Mesenteric fat pad (tissue), 1 donor: ENCODE results near the gene SAXO1. TPM values are rescaled to one million over a fixed set of nuclear protein-coding genes. Genes with fewer than 3 reads are reported as not detected.
"Not testable (repeated sequence)": the region's sequence is repeated elsewhere in the genome, so short reads cannot be mapped to it uniquely, and the experiment has no call there.

ENCODE experiments used
- DNase-seq: peaks from one replicate; pipeline ENCODE4 v3.0.0-alpha.2; 2020; ENCODE audit warnings: low spot score
- total RNA-seq: library from RNA; stranded (reverse); fragmentation: NEBNext Ultra II Directional; extraction: Animal tissue kit (Norgen Biotek cat#: 25700); gene quantifications from one replicate; pipeline ENCODE4 v1.2.1, GENCODE V29; 2021
- donor health status: DM: yes; HTN: yes; CAD: no.

Gene SAXO1
- total RNA-seq, 1 donor from 2014 or later, result not detected

DNA sequence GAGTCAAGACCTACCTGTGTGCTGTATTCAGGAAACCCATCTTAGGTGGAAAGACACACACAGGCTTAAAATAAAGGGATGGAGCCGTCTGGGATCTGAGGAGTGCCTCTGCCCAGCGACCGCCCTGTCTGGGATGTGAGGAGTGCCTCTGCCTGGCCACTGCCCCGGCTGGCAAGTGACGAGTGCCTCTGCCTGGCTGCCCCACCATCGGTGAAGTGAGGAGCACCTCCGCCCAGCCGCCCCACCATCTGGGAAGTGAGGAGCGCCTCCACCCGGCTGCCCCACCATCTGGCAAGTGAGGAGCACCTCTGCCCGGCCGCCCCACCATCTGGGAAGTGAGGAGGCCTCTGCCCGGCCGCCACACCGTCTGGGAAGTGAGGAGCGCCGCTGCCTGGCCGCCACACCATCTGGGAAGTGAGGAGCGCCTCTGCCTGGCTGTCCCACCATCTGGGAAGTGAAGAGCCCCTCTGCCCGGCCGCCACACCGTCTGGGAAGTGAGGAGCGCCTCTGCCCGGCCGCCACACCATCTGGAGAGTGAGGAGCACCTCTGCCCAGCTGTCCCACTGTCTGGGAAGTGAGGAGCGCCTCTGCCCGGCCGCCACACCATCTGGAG lies 33.7 kb downstream of the SAXO1 start:
- no peak for DNase-seq

DNA sequence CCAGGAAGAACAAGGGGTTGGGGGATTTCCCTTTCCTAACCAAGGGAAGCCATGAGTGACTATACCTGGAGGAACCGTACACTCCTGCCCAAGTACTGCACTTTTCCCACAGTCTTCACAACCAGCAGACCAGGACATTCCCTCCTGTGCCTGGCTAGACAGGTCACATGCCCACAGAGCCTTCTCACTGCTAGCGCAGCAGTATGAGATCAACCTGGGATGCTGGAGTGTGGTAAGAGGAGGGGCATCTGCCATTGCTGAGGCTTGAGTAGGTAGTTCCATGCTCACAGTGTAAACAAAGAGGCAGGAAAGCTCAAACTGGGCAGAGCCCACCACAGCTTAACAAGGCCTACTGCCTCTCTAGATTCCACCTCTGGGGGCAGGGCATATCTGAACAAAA lies 35.9 kb downstream of the SAXO1 start:
- DNase-seq, result no peak

DNA sequence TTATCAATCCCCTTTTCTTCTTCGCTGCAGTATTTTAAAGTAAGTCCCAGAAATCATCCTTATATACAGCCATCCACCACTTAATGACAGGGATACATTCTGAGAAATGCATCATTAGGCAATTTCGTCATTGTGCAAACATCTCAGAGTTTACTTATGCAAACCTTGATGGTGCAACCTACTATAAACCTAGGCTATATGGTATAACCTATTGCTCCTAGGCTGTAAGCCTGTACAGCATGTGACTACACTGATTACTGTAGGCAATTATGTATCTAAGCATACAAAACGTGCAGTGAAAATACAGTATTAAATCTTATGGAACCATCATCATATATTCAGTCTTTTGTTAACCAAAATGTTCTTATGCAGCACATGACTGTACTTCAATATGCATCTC lies 36.8 kb downstream of the SAXO1 start:
- no peak for DNase-seq

DNA sequence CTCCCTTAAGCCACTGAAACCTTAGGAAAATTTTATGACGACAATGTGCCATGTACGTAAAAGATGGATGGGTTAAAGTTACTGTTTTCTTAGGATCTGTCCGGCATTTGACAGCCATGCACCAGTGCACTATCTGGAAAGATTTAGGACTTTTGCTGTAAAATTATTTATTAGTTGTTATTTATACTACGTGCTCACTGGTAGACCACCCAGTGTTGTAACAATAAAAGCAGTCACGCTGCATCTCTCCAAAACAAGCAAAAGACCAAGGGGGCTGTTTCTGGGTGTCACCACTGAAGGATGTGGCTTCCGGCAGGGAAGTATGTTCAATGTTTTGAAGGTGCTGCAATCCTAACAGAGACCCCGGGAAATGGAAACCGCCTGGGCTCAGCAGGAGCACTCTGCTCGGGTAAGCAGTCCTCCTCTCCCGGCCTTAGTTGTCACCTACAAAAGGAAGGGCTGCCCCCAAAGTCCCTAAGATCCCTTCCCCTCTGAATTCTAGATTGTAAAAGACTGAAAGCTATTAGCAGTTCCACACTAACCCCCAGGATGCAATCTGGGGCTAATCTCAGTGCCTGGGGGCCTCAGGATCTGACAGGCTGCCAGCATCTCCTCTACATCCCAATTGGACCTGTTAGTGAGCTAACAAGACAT lies 38.6 kb downstream of the SAXO1 start:
- DNase-seq, result no peak

DNA sequence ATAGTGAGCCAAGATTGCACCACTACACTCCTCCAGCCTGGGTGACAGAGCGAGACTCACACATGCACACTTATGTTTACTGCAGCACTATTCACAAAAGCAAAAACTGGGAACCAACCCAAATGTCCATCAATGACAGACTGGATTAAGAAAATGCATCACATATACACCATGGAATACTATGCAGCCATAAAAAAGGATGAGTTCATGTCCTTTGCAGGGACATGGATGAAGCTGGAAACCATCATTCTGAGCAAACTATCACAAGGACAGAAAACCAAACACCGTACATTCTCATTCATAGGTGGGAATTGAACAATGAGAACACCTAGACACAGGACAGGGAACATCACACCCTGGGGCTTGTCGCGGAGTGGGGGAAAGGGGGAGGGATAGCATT lies 41.8 kb downstream of the SAXO1 start:
- DNase-seq, result not testable (repeated sequence)

DNA sequence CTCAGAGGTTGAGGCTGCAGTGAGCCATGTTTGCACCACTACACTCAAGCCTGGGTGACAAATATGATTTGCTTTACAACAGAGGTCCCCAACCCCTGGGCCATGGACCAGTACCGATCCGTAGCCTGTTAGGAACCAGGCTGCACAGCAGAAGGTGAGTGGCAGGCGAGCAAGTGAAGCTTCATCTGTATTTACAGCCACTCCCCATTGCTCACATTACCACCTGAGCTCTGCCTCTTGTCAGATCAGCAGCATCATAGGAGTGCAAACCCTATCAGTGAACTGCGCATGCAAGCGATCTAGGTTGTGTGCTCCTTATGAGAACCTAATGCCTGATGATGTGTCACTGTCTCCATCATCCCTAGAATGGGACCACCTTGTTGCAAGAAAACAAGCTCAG lies 42.5 kb downstream of the SAXO1 start:
- no peak for DNase-seq

DNA sequence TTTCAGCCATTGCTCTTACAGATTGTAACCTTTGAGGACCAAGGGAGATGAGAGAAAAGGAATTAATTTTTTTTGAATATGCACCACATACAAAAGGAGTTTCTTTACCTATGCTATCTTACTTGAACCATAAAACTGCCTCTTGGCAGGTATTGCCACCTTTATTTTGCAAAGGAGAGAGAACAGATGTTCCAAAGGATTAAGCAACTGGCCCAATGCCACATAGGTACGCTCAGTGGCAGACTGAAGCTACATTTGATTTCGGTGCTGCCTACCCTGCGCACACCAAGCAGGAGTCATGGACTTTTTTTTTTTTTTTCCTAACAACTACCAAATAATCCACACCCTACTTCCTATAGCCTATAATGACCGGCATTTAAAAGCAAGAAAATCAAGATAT lies 43.1 kb downstream of the SAXO1 start:
- no peak for DNase-seq

DNA sequence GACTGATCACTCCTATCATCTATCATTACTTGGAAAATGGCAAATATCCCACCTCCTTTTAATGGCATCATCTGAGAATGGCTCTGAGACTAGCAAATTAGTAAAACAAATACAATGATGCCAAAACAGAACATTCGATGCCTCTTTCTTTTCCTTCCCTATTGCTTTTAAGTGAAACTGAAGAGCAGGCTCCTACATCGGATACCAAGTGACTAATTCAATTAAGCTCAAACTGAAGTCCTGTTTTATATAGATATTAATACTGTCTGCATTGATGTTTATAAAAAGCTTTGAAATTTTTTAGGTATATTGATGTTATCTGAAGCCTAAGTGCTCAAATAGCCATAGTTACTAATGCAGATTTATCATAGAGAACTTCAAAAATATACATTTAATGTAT lies 43.9 kb downstream of the SAXO1 start:
- no peak for DNase-seq

DNA sequence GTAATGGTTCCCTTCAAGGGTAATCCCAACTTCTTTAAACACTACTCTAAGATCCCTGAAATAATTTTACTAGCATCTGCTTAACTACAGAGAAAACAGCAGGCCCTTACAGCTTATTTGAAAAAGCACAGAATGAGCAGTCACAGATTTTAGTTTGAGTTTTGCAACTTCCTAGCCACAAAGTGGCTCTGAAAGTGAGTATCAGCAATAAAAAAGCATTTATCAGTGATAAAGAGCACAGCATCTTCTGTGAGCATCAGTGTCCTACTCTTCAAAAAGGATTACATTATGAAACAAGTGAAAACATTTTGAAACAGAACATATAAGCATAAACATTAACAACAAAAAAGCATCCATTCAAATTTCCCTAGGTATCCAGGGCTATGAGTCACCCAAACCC lies 45.0 kb downstream of the SAXO1 start:
- no peak for DNase-seq

DNA sequence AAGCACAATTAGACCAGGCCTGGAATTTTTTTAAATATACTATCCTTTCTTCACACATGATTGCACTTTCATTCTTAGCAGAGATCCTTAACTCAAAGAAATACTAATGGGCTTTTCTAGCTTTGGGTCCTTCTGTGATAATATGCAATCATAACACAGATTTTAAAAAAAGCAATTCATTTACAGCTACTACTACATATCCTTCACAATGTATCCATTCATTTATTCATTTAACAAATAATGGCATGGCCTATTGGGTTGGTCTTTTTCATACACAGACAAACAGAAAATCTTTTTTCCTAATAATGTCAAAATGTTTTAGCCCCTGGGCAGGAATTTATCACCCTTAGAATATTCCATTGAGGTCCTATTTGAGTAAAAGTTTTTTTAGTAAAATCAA lies 47.0 kb downstream of the SAXO1 start:
- no peak for DNase-seq

DNA sequence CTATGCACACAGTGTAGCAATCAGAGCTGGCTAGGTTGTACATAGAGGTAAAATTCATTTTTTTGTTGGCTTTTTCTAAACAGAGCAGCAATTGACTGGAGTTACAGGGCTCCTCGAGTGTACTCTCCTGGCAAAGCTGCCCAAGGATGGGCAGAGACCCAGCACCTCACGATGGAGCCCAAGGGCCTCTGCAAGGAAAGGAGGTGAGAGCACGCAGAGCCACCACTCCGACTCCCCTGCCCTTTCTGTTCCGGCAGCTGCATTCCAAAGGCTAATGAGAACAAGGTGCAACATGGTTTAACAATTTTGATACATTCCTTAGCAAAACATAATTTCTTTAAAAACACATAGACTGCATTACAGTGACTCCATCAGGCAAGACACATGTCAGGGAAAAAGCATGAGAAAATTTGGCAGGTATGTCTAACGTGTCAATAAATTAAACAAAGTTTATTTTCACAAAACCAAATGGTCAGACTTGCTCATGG lies 47.5 kb downstream of the SAXO1 start:
- no peak for DNase-seq

DNA sequence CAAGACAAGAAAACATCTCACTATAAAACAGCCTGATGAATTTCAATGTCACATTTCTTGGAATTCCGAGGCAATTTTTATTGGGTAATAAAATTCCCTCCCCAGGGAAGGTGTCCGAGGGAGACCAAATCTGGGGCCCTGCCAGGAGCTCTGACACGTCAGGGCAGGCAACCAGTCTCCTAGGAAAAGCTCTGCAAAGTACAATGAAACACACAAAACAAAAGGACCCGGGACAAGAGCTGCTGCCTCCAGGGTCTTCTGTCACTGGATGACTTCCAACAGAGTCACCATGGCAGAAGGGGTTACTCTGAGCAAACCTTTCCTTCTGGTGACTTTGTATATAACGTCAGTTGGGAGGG lies 50.8 kb downstream of the SAXO1 start:
- DNase-seq, result no peak

DNA sequence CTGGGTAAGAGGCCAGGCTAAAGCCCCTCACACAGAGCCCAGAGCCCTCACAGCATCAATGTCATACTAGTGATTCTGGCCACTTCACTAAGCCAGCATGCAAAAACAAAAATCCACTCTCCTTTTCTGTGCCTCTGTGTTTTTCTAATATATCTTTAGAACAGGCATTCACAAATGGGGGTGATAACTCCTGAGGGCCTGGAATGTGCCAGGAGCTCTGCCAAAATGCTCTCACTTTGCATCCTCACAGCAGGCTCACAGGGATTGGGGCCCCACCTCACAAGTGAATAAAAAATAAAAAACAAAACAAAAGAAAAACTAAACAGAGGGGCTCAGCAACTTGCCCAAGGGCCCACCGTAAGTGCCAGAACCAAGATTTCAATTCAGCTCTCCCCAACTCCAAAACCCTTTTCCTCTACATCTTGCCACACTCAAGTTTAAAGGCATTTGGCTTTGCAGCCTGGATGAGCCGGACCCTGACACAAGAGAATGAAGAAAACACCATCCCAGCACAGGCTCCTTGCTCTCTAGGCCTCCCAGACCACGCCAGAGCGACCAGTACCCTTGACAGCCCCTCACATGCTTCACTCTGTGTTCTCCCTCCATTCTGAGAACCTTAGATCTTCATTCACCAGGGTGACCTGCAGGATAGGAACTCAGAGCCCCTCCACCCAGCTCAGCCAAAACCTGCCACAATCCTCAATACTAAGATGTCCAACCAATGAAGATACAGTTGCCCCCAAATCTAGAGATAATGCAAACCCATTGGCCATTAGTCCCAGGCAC lies 51.3 kb downstream of the SAXO1 start:
- no peak for DNase-seq

DNA sequence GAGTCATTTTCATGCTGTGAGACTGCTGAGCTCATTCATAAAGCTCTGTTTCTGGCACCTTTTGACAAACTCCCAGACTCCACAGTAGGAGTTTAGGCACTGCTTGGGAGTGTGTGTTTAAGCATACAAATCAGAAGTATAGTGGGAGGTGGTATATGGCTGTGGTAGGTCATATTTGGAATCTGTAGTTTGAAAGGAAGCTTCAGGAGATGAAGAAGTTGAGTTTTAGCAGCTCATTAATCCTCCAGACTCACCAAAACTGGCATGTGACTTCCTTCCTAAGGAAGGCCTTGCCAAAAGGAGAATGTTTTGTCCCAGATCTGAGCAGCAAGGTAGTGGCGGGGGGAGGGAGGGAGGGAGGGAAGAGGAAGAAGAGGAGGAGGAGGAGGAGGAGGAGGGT lies 52.8 kb downstream of the SAXO1 start:
- DNase-seq, result no peak

DNA sequence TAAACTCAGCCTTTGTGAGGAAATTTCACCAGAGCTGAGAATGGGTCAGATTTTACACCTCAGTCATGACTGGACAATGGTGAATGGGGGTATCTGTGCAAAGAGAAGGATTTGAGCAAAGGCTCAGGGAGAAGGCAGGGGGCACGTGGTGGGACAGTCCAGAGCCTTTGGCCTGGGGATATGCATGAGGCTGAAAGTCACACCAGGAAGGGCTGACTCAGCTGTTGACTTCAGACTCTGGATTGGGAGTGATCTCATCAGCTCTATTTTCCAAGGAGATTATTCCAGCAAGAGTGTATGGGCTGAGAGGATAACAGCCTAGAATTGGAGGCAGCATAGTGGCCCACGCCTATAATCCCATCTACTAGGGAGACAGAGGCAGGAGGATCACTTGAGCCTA lies 53.6 kb downstream of the SAXO1 start:
- no peak for DNase-seq

DNA sequence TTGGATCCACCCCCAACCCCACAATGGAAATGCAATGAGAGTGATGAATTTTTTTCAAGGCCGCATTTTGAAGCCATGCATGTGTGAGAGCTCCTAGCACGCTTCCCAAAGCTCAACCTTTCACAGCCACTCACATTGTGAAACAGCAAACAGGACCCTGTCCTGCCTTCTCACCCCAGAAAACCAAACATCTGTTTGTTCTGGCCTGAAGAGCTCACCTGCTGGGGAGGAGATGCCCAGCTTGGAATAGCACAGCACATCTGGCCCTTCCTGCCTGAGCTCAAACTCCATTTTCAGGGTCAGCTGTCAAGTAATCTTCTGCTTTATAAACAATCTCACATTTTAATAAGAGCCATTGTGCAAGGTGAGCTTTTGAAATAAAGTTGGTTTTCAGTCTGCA lies 54.8 kb downstream of the SAXO1 start:
- no peak for DNase-seq

DNA sequence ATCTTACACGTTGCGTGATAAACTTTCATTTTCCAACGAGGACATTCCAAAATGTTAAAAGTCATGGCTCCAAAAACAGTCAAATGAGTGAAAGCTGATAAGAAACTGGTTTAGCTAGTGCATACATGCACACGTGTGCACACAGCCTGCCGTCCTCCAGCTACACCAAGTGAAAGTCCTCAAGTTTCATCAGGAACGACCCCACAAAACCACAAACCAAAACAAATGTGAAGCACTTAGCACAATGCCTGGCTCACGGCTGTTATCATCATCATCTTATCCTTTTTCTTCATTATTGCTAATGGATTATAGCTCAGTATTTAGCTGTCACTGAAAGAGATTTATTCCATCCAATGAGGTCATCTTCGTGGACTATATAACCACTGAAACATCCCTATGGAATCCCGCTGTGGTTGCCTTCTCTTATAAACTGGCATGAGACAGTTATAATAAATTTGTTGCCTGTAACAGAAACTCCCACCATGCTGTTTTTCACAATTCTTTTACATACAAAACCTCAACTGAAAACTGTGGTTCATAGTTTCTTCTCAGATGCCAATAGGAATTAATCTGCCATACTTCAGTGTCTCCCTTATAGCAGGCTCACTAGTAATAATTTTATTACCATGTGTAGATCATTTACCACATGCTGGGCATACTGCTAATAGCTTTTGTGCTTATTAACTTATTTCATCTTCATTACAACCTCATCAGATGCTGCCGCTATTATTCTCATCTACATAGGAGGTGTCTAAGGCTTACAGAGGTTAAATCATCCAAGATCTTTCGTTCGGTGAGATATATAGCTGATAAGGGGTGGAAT lies 56.1 kb downstream of the SAXO1 start:
- no peak for DNase-seq

DNA sequence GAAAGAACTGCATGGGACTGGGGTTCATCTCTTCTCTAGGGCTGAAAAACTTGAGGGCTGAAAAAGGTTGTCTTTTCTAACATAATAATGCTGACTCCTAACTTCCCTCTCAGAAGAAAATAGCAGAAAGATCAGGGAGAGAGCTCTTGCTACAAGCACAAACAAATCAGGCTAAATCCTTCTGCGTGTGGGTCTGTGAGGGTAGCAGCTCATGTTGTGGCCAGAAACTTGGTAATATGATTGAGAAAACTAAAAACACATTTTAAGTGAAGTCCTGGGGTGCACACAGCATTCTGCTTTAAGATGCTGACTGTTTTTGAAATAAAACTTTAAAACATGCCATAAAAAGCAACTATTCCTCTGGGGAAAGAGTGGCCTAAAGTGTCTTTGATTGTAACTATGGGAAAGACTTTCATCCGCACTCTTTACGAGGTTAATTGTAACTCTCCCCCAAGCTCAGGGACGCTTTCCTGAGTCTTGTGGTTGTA lies 56.7 kb downstream of the SAXO1 start:
- no peak for DNase-seq

DNA sequence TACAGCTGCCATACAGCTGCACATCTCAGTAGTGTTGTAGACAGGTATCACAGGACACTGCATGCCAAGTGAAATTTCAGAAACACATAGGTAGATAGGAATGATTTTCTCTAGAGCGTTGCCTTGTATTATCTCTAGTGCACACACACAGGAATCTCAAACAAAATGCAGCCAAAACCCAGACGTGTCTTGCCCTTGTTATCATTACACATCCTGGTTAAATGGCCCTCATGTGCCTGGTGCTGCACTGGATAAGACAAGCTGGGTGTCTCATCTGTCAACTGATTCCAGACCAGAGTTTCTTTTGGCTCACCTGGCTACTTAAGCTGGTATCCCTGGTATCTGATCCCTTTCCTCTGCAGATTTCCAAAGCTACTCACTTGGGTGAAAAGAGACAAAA lies 59.7 kb downstream of the SAXO1 start:
- no peak for DNase-seq

DNA sequence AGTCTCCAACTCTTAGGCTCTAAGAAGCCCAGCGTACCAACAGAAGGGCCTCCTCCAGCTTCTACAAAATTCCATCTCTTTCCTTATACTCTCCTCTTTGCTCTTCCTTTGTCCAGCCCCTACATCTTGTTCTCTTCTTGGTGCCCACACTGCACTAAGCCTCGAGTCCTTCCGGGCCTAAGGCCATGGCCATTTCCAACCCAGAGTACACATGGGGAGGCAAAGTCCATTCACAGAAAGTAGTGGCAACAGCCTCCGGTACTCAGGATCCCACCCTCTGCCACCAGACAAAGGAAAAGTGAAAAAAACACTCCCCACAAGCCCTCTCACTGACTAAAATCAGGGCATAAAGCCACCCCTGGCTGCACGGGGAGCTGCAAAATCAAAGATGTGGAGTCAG lies 60.3 kb downstream of the SAXO1 start:
- DNase-seq, result no peak

DNA sequence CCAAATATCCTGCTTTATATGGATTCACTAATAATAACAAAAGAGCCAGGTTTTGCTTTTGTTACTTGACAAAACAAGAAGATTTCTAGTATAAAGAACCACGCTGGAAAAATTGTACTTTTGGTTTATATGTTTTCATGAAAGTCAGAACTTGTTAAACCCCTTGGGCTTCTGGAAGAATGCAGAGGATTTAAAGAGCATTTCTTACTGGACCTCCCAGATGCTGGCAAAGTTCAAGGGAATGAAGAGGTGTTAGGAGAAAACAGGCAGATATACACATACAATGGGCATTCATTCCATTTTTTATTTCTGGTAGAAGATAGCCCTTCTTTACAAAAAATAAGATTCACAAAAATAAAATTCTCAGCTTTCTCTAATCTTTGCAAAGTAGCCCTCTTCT lies 61.1 kb downstream of the SAXO1 start:
- no peak for DNase-seq

DNA sequence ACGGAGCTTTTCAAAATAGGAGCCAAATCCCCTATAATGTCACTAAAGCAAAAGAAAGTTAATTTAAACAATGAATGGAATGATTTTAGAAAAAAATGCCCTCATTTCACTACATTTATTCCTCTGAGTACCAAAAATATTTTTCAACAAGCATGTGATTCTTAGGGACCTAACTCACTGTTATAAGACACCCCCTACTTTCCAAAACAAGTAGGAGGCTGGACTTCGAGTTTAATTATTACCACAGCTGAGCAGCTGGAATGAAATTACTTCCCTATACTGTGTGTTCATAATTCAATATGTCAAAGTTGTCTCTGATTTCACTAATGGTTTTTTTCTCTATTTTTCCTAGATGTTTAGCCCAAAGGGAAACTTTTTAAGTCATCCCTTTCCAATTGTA lies 61.6 kb downstream of the SAXO1 start:
- DNase-seq, result no peak
